Measurements from ENCODE around the gene CST5.
"Not testable (repeated sequence)": the region's sequence is repeated elsewhere in the genome, so short reads cannot be mapped to it uniquely, and the experiment has no call there.

The CST5 gene

DNA sequence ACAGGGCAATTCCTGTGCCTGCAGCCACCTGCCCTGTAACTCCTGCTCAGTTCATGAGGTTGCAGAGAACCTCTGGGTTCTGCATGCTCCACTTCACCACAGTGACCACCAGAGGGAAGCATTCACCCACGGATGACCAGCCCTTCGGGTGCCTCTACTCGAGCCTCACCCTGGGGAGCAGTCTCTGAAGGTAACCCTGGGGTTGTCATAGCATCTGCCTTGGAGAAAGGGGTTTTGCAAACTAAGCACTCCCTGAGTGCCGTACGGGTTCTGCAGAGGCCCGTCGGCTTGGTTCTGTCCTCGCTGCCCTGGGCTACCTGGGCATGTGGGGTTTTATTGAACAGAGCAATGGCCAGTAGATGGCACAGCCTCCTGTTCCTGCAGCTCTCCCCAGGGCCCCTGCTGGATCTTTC is 10.2 kb upstream of the CST5 start:
- peak; percentile 28 for DNase-seq (ENCODE audit: low spot score)

DNA sequence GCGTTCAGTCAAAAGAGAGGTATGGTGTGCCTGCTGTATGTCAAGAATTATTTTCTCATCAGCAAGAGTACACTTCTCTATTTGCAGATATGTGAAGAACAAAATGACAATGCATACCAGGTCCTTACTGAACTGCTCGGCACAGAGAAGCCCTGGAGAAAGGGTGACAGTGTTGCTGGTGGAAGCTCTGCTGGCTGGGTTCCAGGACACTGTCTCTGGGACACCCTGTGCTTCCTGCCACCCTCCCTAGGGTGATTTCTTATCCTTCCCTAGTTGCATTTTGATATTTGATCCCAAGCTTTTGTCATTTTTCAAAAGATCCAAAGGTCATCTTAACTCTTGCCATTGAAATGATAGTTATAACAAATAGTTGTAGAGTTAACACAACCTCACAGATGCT is 8.3 kb upstream of the CST5 start:
- no peak for DNase-seq (ENCODE audit: low spot score)

- no peak for DNase-seq (ENCODE audit: low spot score)
These were observed 5.2 kb upstream of the CST5 start for GRCh38 chr20:23884771-23885162.

GRCh38 chr20:23884136-23884770 is 4.7 kb upstream of the CST5 start:
- DNase-seq (ENCODE audit: low spot score): no peak

DNA sequence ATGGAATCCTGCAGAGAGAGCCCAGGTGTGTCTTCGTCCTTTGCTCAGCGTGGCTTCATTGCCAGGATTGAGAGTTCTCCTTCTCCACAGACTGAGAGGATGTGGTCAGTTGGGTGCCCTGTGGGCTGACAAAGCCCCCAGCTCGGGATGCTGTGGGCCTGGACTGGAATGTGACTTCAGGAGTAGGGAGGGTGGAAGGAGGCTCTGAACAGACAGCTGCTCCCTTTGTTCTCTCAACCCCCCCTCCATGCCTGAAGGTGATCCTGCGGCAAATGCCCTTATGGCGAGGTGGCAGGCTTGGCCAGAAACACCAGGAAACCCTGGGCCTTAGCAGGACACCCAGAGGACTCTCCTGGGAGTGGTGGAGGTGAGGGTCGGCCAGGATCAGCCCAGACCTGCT is 1.8 kb upstream of the CST5 start:
- DNase-seq (ENCODE audit: low spot score): no peak

- no peak for DNase-seq (ENCODE audit: low spot score)
These were observed 869 bp upstream of the CST5 start for GRCh38 chr20:23880417-23880816.

DNA sequence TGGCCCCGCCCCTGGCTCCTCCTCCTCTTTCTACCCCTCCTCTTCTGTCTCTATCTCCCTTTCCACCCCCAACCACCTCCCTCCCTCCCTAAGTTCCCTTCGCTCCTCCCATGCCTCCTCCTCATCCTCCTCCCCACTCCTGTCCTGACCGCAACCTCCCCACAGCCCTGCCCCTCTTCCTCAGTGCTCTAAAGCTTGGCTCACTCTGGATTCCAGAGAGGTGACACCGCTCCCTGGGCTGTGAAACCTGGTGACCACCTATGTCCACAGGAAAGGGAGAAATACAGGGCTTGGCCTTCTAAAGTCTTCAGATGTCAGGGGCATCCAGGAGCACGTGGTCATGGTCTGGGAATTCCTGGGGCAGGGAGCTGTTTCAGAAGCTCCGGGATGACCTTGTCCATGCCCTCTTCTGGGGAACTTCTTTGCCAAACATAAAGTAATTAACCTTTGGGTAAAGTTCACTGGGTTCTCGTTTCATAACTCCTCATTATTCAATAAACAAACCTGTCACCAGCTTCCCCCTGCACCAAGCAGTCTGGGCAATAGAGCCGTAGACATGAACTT is 345 bp upstream of the CST5 start:
- no peak for DNase-seq (ENCODE audit: low spot score)

DNA sequence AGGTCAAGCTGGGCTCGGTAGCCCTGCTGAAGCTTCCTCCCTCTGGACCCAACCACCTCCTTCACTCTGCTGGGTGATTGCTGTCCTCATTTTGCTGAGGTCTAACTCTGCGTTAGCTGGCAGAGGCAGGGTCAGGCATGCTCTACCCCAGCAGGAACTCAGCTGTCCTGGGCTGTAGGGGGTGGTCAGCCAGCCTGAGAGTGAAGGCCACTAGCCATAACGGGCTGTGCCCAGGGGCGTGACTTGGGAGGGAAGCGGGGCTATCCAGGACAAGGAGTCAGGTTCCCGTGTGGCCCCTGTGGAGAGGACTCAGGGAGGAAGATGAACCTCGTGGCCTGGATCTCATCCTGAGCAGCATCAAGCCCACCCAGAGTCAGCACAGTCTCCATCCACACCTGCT is 761 bp downstream of the CST5 start:
- no peak for DNase-seq (ENCODE audit: low spot score)

GRCh38 chr20:23878016-23878542 is 1.5 kb downstream of the CST5 start:
- not testable (repeated sequence) for DNase-seq (ENCODE audit: low spot score)

- no peak for DNase-seq (ENCODE audit: low spot score)
These were observed 2.0 kb downstream of the CST5 start for GRCh38 chr20:23877524-23877923.

GRCh38 chr20:23875606-23876237 is 3.8 kb downstream of the CST5 start:
- DNase-seq (ENCODE audit: low spot score): no peak

- DNase-seq (ENCODE audit: low spot score): no peak
These were observed 4.8 kb downstream of the CST5 start for GRCh38 chr20:23874747-23875146.

DNA sequence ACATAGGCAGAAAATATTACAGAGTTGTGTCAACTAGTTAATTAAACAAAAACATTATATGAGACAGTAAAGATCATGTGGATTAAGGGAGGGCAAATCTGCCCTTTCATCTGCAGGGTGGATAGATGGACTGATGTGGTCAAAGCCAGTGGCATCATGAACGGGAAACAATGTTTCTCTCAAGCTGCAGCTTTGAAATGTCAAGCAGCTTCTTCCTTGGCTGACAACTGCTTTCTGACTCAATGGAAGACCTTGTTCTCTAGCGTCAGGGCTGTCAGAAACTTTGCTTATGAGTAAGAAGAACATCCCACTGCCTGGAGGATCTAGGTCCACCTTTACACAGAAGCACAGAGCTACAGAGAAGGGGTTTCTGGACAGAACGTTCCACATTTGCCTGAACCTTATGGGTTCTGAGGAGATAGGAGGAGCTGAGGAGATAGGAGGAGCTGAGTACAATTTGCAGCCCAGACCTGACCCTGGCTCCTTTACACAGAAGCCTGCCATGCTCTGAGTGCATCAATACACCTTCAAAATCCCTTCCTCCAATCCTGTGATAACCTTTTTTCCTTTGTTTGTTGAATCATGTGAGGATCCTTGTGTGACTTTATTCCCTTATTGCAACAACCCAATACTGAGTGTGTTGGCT is 6.1 kb downstream of the CST5 start:
- no peak for DNase-seq (ENCODE audit: low spot score)

DNA sequence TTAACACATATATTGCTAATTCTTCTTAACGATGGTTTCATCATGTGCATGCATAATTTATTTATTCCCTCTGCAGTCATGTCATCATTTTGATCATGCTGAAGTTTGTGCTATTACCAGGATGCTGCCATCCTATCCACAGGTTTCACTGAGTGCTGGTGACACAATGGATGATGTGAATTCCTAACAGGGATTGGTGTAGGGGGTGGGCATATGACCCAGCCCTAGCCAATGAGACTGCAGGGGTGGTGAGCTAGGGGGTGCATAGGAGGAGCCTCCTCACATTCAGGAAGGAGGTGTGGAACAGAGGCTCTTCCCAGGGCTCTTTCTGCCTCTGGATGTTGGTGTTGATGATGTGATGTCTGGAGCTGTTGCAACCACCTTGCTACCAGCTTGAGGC is 7.5 kb downstream of the CST5 start:
- no peak for DNase-seq (ENCODE audit: low spot score)

GRCh38 chr20:23870461-23870860 is 9.1 kb downstream of the CST5 start:
- no peak for DNase-seq (ENCODE audit: low spot score)

DNA sequence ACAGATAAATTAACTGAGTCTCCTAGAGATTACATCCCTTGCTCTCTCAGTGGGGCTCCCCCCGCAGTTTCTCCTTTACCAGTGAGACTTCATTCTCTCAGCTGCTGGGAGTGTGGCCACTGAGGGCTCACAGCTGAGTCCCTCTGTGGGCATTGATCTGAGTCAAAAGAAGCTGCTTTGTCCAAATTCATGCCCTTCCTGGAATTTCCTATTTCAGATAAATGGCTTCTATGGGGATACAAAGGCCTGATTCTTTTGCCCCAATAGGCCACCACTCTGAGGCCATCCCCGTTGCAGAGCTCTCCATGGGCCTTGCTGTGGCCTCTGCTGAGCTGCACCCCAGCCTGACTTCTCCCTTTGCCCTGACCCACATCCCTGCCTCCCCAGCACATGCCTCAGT is 10.0 kb downstream of the CST5 start:
- no peak for DNase-seq (ENCODE audit: low spot score)

DNA sequence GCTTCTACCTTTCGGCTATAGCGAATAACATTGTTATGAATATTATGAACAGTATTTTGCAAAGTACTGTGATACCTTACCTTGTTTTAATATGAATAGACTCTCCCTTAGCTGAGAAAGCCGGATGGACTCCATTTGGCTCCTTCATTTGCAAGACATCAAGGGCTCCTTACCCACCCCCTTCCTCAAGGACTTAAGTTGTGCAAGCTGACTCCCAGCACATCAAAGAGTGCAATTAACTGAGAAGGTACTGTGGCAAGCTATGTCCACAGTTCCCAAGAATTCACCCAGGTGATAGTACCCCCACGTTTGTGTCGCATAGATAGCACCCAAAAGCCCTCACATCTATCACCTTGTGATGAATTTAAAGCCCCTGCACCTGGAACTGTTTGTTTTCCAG is 11.2 kb downstream of the CST5 start:
- no peak for DNase-seq (ENCODE audit: low spot score)

DNA sequence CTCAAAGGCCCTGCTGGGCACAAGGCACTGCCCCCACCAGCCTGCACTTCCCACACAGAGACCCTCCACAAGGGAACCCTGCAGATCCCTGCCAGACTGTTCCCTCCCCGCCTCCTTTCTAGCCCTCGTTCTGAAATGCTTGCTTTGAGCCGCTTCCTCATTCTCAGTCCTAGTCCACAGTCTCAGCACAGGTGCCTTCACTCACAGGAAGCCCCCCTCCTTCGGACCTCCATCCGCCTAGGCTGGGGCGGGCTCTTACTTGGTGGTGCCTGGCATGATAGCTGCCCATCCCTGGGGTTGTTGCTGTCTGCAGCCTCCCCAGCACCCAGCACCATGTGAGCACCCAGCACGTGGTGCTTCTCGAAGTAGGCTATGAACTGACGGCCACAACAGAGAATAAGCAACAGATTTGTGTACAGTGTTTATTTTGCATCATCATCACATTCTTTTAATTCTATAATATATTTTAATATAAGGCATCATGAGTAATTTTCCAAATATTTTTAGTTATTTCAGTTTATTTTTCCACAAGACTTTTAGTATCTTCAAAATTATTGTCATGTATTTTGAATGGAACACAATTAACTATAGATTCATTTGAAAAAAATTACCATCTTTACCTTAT is 12.3 kb downstream of the CST5 start:
- no peak for DNase-seq (ENCODE audit: low spot score)

DNA sequence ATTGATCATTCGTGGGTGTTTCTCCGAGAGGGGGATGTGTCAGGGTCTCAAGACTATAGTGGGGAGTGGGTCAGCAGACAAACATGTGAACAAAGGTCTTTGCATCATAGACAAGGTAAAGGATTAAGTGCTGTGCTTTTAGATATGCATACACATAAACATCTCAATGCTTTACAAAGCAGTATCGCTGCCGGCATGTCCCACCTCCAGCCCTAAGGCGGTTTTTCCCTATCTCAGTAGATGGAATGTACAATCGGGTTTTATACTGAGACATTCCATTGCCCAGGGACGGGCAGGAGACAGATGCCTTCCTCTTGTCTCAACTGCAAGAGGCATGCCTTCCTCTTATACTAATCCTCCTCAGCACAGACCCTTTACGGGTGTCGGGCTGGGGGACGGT is 18.8 kb downstream of the CST5 start:
- not testable (repeated sequence) for DNase-seq (ENCODE audit: low spot score)

- no peak for DNase-seq (ENCODE audit: low spot score)
These were observed 21.5 kb downstream of the CST5 start for GRCh38 chr20:23857962-23858595.

GRCh38 chr20:23856736-23857135 is 22.8 kb downstream of the CST5 start:
- DNase-seq (ENCODE audit: low spot score): no peak

DNA sequence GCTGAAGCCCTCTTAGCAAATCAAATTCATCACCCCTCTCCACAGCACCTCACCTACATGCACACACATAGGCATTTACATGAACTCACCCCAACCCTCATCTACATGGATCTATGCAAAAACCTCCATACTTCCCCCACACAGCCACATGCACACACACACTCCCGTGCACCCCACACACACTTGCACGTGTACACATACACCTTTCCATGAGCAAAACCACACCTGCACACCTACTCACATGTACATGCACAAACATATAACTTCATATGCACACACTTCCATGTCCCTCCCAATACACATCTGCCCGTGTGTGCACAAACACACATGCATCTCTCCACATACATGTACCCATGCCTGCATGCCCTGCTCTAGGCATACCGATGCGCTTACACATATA is 23.3 kb downstream of the CST5 start:
- DNase-seq (ENCODE audit: low spot score): no peak
